ENCODE results near the gene KCNK15. TPM values are rescaled to one million over a fixed set of nuclear protein-coding genes. Genes with fewer than 3 reads are reported as not detected.

The KCNK15 gene
- total RNA-seq, 1 donor from 2014 or later = not detected

DNA sequence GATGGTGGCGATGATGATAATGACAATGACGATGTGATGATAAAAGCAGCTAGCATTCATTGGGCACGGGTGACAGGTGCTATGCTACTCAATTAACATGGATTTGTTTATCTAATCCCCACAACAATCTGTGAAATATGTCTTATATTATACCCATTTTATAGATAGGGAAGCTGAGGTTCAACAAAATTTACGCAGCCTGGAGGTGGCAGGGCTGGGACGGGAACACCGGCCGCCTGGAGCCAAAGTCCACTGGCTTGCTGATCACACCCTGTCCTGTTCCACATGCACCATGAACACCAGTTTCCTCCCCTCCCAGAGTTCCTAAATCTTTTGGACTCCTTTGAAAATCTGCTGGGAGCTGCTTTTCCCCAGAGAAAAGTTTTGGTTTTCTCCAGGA lies 41.6 kb downstream of the KCNK15 start:
- intact Hi-C loops (cut with micrococcal nuclease) = no loop called here

- intact Hi-C loops (cut with micrococcal nuclease) = no loop called here
Observed at GRCh38 chr20:44788706-44789456, 43.2 kb downstream of the KCNK15 start.

- intact Hi-C loops (cut with micrococcal nuclease) = no loop called here
Observed at GRCh38 chr20:44790638-44791393, 45.2 kb downstream of the KCNK15 start.

DNA sequence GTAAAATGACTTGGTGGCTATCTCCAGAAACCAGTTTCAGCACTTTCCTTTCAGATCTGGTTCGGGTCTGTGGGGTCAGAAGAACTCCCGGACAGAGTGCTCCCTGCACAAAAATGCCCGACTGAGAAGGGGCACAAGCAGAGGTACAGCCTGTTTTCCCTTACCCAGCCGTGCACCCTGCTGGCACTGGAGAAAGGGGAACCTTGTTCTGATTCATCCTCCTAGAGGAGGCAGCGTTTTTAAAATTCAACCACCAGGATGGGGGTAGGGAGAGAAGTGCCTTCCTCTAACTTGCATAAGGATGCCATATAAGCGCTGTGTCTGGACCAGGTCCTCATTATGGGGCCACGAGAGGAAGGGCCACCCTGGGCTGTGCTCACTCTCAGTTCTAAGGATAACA lies 47.1 kb downstream of the KCNK15 start:
- intact Hi-C loops (cut with micrococcal nuclease) = no loop called here

DNA sequence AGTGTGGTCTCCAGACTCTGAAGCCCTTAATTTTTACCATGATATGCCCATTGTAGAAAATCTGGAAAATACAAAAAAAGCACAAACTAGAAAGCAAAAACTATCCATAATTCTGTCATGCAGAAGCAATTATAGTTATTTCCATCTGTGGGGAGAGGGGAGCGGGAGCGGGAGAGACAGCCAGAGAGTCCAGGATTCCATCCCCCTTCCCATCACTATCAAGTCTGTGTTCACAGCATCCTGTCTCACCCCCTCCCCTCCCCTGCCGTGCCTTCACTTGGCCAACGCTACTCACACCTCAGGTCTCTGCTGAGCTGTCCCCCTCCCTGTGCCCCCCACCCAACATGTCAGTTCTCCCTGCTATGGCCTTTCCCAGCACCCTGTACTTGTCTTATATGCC lies 50.2 kb downstream of the KCNK15 start:
- intact Hi-C loops (cut with micrococcal nuclease) = no loop called here

- intact Hi-C loops (cut with micrococcal nuclease) = no loop called here
Observed at GRCh38 chr20:44796311-44796710, 50.6 kb downstream of the KCNK15 start.

- intact Hi-C loops (cut with micrococcal nuclease) = no loop called here
Observed at GRCh38 chr20:44796758-44797457, 51.2 kb downstream of the KCNK15 start.

- intact Hi-C loops (cut with micrococcal nuclease) = loop anchor here (2.0 kb wide), 1 partner anchor 67 kb away; no protein-coding TSS in a partner anchor
Observed at GRCh38 chr20:44799691-44800090, 54.0 kb downstream of the KCNK15 start.

DNA sequence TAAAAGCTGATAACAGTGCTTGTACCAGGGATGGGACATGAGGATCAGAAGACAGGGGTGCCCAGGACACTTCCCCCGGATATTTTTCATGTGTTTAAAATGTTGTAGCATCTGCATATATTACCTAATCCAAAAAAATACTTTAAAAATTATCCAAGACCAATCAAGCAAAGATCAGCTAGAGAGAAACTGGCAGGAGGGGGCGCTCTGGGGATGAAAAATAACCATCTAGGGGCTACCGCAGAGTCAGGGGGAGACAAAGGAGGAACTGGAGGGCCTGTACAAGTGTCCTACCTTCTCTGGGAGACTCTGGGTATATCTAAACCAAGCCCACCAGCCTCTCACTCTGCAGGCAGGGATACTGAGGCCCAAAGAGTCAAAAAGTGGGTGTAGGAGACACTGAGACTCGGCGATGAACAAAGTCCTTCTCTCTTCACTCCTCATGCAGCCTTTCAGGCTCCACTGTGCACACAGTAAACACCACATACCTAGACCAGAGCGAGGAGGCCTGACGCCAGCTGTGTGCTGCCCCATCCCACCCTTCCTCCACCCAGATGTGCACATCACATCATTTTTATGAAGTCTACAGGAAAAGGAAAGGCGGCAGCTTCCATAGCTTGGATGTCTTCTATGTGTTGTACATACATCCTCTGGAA lies 54.9 kb downstream of the KCNK15 start:
- intact Hi-C loops (cut with micrococcal nuclease) = loop anchor here (2.0 kb wide), 1 partner anchor 66 kb away; no protein-coding TSS in a partner anchor

Other genes with a start within 250 kb of the KCNK15 start
- 64.0 and 65.4 TPM in 2 replicates for gene SERINC3, start 223.8 kb upstream of the KCNK15 start, total RNA-seq
- 2.5 and 2.7 TPM in 2 replicates for gene PKIG, start 163.3 kb upstream of the KCNK15 start, total RNA-seq
- gene ADA, start 94.2 kb upstream of the KCNK15 start, total RNA-seq = 83.2 and 85.7 TPM in 2 replicates
- gene CCN5, start 30.5 kb upstream of the KCNK15 start, total RNA-seq = not detected in 2 replicates
- gene RIMS4, start 64.7 kb downstream of the KCNK15 start, total RNA-seq = not detected in 2 replicates
- 289 and 293 TPM in 2 replicates for gene YWHAB, start 139.8 kb downstream of the KCNK15 start, total RNA-seq
- gene PABPC1L, start 164.2 kb downstream of the KCNK15 start, total RNA-seq = 54.7 and 55.7 TPM in 2 replicates
- gene TOMM34, start 214.5 kb downstream of the KCNK15 start, total RNA-seq = 23.7 and 24.0 TPM in 2 replicates
- 175 and 179 TPM in 2 replicates for gene STK4, start 220.6 kb downstream of the KCNK15 start, total RNA-seq